GM12878 (cell line): ENCODE results near the gene TEX44.

Source experiments
- EED ChIP-seq: sonication (generic); IDR thresholded peaks from 2 replicates; pipeline ENCODE4 v1.6.1; 2016; ENCODE audit warnings: antibody characterized with exemption, low read depth
- HDAC6 ChIP-seq: fragments of 200-600 bp; sonication (generic); IDR thresholded peaks from one replicate; pipeline ENCODE4 v1.8.0; 2017; ENCODE audit warnings: antibody characterized with exemption; ENCODE audit not compliant: unreplicated experiment
- KDM1A ChIP-seq: fragments of 200-600 bp; sonication (generic); IDR thresholded peaks from 2 replicates; pipeline ENCODE4 v1.6.1; 2016; ENCODE audit warnings: borderline replicate concordance
- MTA2 ChIP-seq: fragments of 450-650 bp; IDR thresholded peaks from 2 replicates; pipeline ENCODE4 v1.6.1; 2016; ENCODE audit warnings: low read depth, mild to moderate bottlenecking, moderate library complexity
- RAD21 ChIP-seq: IDR thresholded peaks from 2 replicates; pipeline ENCODE4 v1.6.1; 2011; ENCODE audit warnings: mild to moderate bottlenecking, low read depth, low read length, moderate library complexity; ENCODE audit not compliant: insufficient read depth
- TARDBP ChIP-seq: IDR thresholded peaks from 2 replicates; pipeline ENCODE4 v1.6.1; 2016; ENCODE audit warnings: borderline replicate concordance

- TF ChIP-seq HDAC6: no peak
- TF ChIP-seq EED: no peak
- TF ChIP-seq TARDBP: no peak
- no peak for TF ChIP-seq MTA2
- no peak for TF ChIP-seq KDM1A
- TF ChIP-seq RAD21: no peak
Observed at GRCh38 chr2:231568098-231568784, 24.4 kb upstream of the TEX44 start.
